H1 (cell line): ENCODE results near the gene PIAS4. TPM values are rescaled to one million over a fixed set of nuclear protein-coding genes. Genes with fewer than 3 reads are reported as not detected.

Experiments
- CTBP2 ChIP-seq: IDR thresholded peaks from 2 replicates; pipeline ENCODE4 v1.7.0; 2011; ENCODE audit warnings: borderline replicate concordance, mild to moderate bottlenecking, moderate library complexity, mixed read lengths, low read length; ENCODE audit not compliant: insufficient read depth, insufficient read length
- EZH2 ChIP-seq: fragments of 200-600 bp; sonication (generic); IDR thresholded peaks from 2 replicates; pipeline ENCODE4 v1.7.1; 2012; ENCODE audit warnings: low read depth, mild to moderate bottlenecking, moderate library complexity, low read length, inconsistent platforms; ENCODE audit not compliant: severe bottlenecking
- FOSL1 ChIP-seq: IDR thresholded peaks from 2 replicates; pipeline ENCODE4 v1.6.1; 2011; ENCODE audit warnings: mild to moderate bottlenecking, low read depth, low read length, moderate library complexity; ENCODE audit not compliant: insufficient read depth
- JUND ChIP-seq: IDR thresholded peaks from 2 replicates; pipeline ENCODE4 v1.6.1; 2011; ENCODE audit warnings: mild to moderate bottlenecking, improper control_type of control experiment, low read length
- KDM1A ChIP-seq: fragments of 200-600, 300-600 bp; sonication (generic); IDR thresholded peaks from 2 replicates; pipeline ENCODE4 v1.7.1; 2016; ENCODE audit warnings: mild to moderate bottlenecking, low read length, borderline replicate concordance
- NANOG ChIP-seq: IDR thresholded peaks from 2 replicates; pipeline ENCODE4 v1.6.1; 2011; ENCODE audit warnings: low read length, low read depth, mild to moderate bottlenecking, inconsistent platforms; ENCODE audit not compliant: insufficient read depth, poor library complexity, severe bottlenecking
- PHF8 ChIP-seq: fragments of 200-600 bp; sonication (generic); conservative IDR thresholded peaks from 2 replicates; pipeline ENCODE4 v1.7.1; 2012; ENCODE audit warnings: low read depth, mild to moderate bottlenecking, inconsistent platforms, low read length, moderate library complexity
- RXRA ChIP-seq: IDR thresholded peaks from 2 replicates; pipeline ENCODE4 v1.6.1; 2011; ENCODE audit warnings: low read depth, mild to moderate bottlenecking, low read length, moderate library complexity; ENCODE audit not compliant: insufficient read depth
- SP2 ChIP-seq: IDR thresholded peaks from 2 replicates; pipeline ENCODE4 v1.6.1; 2012; ENCODE audit warnings: mild to moderate bottlenecking, low read length, inconsistent platforms
- TAF1 ChIP-seq: IDR thresholded peaks from 2 replicates; pipeline ENCODE4 v1.6.1; 2011; ENCODE audit warnings: mild to moderate bottlenecking, low read depth, low read length
- polyA plus RNA-seq, 7 experiments: library from polyadenylated mRNA; depleted of rRNA in 3 of 7; stranded (reverse) in 5 of 7; unstranded in 2 of 7; fragments of >200 nt in 5 of 7; fragments of 200-250 nt in 2 of 7; gene quantifications; 1 replicate in 5 of 7; 2 replicates in 1 of 7; 4 replicates in 1 of 7; pipeline versions ENCODE4 v1.2.1 to v1.2.3, GENCODE V29; 2011 to 2013; ENCODE audit warnings: missing spikeins in 2 of 7, mixed read lengths in 2 of 7
- total RNA-seq: library from RNA; stranded (reverse); fragmentation: NEBNext Ultra II Directional; extraction: Animal tissue kit (Norgen Biotek cat#: 25700); gene quantifications from 2 replicates; pipeline ENCODE4 v1.2.1, GENCODE V29; 2021
- TF ChIP-seq, protein P1 (sequence below): IDR thresholded peaks from 2 replicates; pipeline ENCODE4 v1.6.1; 2011; ENCODE audit warnings: low read length, improper control_type of control experiment
- TF ChIP-seq, protein P2 (sequence below), 3 experiments: IDR thresholded peaks; 1 replicate in 2 of 3; 2 replicates in 1 of 3; pipeline versions ENCODE4 v1.5.1 to v1.6.1; 2011; ENCODE audit warnings: low read length in 3 of 3, mild to moderate bottlenecking in 3 of 3, inconsistent platforms in 2 of 3, low read depth in 1 of 3, moderate library complexity in 1 of 3; ENCODE audit not compliant: insufficient read depth in 1 of 3; ENCODE audit errors: control extremely low read depth in 1 of 3
- TF ChIP-seq, protein P3 (sequence below): IDR thresholded peaks from 2 replicates; pipeline ENCODE4 v1.6.1; 2012; ENCODE audit warnings: low read length, inconsistent platforms

PIAS4 gene
- total and polyA plus RNA-seq, 2 of the 8 experiments (the other 6 are each of a cell fraction or from before 2014, with no cell fraction given) = 30.2 to 51.4 TPM

DNA sequence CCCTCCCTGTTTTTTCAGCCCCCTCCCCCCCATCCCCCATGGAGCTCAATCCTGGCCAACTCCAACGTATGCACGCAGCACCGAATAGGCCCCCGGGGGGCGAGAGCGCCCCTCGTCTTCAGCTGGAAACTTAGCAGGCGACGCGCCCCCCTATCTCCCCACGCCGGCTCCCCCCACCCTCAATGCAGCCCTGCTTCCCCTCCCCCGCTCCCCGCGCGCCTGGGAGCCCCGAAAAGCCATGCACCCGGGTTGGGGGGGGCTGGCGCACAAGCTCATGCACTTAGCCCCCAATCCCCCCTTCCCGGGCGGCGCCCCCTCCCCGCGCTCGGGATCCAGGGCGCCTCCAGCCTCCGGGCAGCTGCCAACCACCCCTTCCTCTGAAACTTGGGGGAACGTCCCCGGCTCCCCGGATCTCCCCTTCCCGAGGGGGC is 58.7 kb downstream of the PIAS4 start (continued):
- TF ChIP-seq NANOG (no peak), CTBP2 (no peak), RXRA (no peak), TAF1 (no peak), JUND (no peak), KDM1A (peak; percentile 64; the same call in 1 of the 2 replicates), FOSL1 (no peak), SP2 (no peak), PHF8 (peak; percentile 30; the same call in 1 of the 2 replicates), EZH2 (no peak)
- TF ChIP-seq, protein P1, sequence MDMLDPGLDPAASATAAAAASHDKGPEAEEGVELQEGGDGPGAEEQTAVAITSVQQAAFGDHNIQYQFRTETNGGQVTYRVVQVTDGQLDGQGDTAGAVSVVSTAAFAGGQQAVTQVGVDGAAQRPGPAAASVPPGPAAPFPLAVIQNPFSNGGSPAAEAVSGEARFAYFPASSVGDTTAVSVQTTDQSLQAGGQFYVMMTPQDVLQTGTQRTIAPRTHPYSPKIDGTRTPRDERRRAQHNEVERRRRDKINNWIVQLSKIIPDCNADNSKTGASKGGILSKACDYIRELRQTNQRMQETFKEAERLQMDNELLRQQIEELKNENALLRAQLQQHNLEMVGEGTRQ = no peak
- TF ChIP-seq, protein P2, sequence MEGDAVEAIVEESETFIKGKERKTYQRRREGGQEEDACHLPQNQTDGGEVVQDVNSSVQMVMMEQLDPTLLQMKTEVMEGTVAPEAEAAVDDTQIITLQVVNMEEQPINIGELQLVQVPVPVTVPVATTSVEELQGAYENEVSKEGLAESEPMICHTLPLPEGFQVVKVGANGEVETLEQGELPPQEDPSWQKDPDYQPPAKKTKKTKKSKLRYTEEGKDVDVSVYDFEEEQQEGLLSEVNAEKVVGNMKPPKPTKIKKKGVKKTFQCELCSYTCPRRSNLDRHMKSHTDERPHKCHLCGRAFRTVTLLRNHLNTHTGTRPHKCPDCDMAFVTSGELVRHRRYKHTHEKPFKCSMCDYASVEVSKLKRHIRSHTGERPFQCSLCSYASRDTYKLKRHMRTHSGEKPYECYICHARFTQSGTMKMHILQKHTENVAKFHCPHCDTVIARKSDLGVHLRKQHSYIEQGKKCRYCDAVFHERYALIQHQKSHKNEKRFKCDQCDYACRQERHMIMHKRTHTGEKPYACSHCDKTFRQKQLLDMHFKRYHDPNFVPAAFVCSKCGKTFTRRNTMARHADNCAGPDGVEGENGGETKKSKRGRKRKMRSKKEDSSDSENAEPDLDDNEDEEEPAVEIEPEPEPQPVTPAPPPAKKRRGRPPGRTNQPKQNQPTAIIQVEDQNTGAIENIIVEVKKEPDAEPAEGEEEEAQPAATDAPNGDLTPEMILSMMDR (IDR thresholded peaks at IDR 0.05; ENCODE audit: control extremely low read depth in 1 of 3, insufficient read depth in 1 of 3, low read depth in 1 of 3, low read length in 3 of 3) = no peak
- TF ChIP-seq, protein P3, sequence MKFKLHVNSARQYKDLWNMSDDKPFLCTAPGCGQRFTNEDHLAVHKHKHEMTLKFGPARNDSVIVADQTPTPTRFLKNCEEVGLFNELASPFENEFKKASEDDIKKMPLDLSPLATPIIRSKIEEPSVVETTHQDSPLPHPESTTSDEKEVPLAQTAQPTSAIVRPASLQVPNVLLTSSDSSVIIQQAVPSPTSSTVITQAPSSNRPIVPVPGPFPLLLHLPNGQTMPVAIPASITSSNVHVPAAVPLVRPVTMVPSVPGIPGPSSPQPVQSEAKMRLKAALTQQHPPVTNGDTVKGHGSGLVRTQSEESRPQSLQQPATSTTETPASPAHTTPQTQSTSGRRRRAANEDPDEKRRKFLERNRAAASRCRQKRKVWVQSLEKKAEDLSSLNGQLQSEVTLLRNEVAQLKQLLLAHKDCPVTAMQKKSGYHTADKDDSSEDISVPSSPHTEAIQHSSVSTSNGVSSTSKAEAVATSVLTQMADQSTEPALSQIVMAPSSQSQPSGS = no peak
